NCI-H187 (cell line): Measurements from ENCODE around the gene FMN2.

Experiments
- DNase-seq, 2 experiments: peaks; one replicate each; lab custom pipeline; 2025; lab: John Stamatoyannopoulos, UW

FMN2 gene

DNA sequence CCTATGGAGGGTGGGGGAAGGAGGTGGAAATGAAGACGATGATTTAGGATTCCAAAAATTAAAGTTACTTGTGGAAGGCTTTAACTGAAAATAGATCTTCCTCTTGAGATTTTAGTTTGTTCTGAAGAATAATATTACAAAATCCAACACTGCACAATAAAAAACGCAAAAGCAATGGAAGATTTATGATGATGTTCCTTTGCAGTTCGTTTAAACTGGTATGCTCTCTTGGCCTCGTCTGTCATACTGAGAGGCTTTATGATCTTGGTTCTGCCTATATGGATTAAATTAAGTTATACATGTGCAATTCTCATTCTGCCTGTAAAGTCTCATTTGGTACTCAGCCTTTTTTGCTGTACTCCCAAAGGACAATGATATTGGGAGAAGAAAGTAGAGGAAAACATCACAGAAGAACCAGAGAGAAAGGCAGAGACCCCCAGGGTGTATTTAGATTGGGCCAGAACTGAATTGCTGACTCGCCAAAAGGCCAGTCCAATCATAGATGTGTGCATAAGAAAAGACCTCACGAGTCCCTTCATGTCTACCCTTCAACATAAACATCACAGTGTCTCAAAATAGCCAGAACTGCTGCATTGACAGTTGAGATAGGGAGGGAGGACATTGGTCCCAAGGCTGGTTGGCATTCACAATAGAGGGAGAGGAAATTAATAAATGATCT is 331.7 kb downstream of the FMN2 start:
- DNase-seq: no peak

DNA sequence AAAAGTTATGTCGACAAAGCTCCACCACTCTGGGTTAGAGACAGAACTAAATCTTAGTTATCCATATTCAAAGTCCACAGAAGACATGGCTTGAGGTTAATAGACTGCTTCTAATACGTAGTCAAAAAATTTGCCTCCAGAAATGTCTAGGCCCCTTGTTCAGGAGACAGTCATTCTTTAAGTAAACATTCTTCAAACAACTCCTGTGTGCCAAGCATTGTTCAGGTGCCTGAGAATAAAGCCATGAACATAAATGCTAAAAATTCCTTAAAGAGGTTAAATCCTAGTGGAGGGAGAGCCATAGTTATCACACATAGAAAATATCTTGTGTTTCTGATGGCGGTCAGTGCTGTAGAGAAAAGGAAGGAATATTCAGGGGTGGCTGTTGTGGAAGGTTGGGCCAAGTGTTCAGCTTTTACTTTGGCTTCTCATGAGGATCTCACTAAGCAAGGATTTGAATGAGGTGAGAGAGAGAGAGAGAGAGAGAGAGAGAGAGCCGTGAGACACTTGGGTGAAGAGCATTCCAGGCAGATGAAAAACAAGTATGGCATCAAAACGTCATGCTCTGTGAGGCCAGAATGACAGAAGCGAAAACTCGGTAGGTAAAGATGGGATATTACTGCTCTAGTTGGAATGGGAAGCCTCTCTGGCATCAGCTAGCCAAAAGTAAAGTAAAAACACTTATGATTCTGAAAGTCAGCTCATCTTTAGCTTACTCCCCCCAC is 333.2 kb downstream of the FMN2 start:
- no peak for DNase-seq

GRCh38 chr1:240426051-240426450 is 334.4 kb downstream of the FMN2 start:
- DNase-seq: no peak

DNA sequence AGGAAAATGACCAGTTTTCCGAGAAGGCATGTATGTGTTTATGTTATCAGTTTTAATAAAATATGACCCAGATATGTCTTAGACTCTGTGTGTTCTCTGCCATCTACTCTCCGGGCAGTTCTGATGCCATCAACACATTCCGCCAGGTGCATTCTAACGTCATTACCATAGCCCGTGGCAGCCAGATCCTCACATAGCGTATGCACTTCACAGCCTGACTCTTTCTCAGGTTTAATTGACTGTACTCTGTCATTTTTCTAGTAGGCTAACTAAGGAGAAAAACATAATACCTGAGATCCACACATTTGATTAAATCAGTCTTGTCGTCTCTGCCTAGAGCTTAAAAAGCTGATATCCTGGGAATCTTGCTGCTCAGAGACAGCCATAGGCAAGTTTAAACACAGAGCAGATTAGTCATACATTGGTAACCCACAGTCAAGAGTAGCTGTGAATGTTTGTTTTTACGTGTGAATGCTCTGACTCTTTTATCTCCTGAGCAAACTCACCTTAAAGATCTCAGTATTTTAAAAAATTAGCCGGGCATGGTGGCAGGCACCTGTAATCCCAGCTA is 344.4 kb downstream of the FMN2 start:
- DNase-seq: no peak

DNA sequence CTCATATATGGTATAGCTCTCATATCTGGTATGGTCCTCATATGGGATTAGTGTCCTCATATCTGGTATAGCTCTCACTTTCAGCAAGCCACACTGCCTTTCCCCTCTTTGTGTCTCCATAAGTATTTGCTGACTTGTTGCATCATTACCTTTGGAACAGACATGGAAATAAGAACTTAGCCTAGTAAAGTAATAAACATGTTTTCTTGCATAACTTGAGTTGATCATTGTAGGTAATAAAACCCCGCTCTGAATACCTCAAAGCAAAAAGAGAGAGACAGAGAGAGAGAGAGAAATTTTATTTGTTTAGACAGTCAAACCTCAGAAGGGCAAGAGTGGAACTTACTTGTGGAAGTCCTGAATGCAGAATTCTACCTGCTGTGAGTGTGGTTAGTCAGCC is 350.0 kb downstream of the FMN2 start:
- no peak for DNase-seq

- no peak for DNase-seq
These were observed 353.7 kb downstream of the FMN2 start for GRCh38 chr1:240445369-240445768.

DNA sequence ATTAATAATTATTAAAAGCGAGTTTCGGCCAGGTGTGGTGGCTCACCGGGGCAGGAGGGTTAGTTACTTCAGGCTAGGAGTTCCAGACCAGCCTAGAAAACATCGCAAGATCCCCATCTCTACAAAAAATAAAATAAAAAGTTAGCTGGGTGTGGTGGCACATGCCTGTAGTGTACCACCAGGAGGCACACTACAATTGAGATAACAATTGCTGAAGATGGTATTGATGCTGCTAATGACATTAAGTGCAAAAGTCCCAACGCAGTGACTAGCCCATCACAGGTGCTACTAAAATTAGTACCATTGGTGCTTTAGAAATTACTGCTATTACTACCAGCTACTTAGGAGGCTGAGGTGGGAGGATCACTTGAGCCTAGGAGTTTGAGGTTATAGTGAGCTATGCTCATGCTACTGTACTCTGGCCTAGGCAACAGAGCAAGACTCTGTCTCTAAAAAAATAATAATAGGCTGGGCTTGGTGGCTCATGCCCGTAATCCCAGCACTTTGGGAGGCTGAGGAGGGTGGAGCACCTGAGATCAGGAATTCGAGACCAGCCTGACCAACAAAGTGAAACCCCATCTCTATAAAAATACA is 363.6 kb downstream of the FMN2 start:
- no peak for DNase-seq

DNA sequence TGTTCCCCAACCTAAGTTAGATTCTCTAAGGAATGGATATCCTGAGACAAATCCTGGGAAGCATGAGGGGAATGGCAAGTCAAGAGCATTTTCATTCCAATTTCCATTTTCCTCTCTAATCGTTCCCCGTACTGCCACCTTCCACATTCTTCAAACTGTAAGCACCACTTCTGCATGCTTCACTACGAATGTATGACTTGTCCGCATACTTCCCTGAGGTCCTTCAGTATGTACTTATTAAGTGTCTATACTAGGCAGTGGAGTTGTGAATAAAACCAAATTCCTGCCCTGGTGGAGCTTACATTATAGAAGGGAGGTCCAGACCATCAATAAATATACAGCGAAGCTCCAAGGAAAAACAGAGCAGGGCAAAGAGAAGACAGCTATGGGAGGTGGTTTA is 365.5 kb downstream of the FMN2 start:
- no peak for DNase-seq

GRCh38 chr1:240462277-240462676 is 370.6 kb downstream of the FMN2 start:
- DNase-seq: no peak

GRCh38 chr1:240462766-240463395 is 371.2 kb downstream of the FMN2 start:
- DNase-seq: no peak

GRCh38 chr1:240464099-240464498 is 372.4 kb downstream of the FMN2 start:
- DNase-seq: no peak

- no peak for DNase-seq
These were observed 373.9 kb downstream of the FMN2 start for GRCh38 chr1:240465531-240465940.

GRCh38 chr1:240466509-240466908 is 374.8 kb downstream of the FMN2 start:
- no peak for DNase-seq

- DNase-seq: no peak
These were observed 376.2 kb downstream of the FMN2 start for GRCh38 chr1:240467895-240468294.

- no peak for DNase-seq
These were observed 377.0 kb downstream of the FMN2 start for GRCh38 chr1:240468656-240469055.

DNA sequence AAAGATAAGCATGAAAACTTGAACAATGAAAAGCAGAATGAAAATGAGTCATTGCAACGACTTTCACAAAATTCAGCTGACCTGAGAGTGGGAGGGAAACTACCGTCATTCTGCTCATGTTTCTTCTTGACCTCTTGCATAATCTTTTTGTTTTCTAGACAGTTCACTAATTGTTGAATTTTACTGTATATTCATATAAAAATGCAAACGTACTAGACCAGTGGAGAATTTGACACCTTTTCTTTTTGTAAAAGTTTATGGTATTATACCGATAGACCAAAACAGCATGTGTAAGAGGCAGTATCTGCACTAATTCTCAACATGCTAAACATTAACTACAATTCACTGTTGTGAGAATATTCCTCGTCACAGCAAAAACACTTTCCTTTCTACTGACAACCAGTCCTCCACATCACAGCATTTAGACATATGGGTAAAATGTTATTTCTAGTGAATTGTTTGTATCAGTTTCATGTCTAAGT is 382.5 kb downstream of the FMN2 start:
- DNase-seq: no peak

GRCh38 chr1:240475832-240476231 is 384.1 kb downstream of the FMN2 start:
- DNase-seq: no peak

- DNase-seq: no peak
These were observed 386.9 kb downstream of the FMN2 start for GRCh38 chr1:240478536-240478935.

DNA sequence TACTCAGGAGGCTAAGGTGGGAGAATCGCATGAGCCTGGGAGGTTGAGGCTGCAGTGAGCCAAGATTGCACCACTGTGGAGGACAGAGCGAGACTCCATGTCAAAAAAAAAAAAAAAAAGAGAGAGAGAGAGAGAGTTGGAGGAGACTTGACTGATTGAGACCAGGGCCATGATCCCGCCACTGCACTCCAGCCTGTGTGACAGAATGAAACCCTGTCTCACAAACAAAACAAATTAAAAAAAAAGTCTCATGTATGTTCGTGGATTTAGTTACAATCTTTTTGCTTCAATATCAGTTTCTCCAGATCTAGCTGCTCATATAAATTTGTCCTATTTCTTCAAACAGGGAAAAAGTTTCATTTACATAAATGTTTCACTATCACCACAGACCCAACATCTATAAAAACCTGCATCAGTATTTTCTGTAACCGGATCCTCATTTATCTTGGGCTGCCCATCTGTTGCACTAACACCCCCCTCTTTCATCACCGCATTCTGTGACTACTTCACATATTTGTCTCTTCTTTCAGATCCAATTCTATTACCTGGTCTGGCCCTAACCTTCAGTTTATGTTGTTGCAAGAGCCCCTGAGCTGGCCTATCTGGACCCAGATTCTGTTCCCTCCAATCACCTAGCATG is 393.2 kb downstream of the FMN2 start:
- no peak for DNase-seq

GRCh38 chr1:240486611-240487010 is 394.9 kb downstream of the FMN2 start:
- no peak for DNase-seq

- DNase-seq: no peak
These were observed 395.8 kb downstream of the FMN2 start for GRCh38 chr1:240487493-240487892.

DNA sequence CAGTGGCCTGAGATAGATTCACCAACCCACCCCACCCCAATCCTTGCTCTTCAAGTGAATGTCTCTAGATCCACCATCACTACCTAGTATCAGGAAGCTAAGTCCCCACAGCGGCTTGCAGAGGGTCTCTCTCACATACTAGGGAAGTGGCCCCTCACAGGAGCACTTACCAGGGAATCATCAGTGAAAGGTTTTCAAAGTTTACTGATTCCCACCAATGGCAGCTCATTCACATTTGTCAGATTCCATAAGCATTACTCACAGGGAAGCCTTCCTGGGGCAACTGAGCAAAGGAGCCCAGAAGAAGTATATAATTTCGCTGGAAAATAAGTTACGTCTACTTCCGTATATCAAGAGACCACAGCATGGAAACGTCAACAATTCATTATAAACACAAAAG is 399.5 kb downstream of the FMN2 start:
- no peak for DNase-seq
